Activated CD4-positive, alpha-beta T cell treated with anti-CD3 and anti-CD28 coated beads, Interleukin-2, amount 10 ng/mL, durations not matched to agents 7 days and 5 days (primary cell): ENCODE measurements around the gene MPPE1. TPM values are rescaled to one million over a fixed set of nuclear protein-coding genes. Genes with fewer than 3 reads are reported as not detected.
"Not testable (repeated sequence)": the region's sequence is repeated elsewhere in the genome, so short reads cannot be mapped to it uniquely, and the experiment has no call there.

Experiments
- CTCF ChIA-PET: fragments of 350-600 bp; sonication (Branson Sonifier 250); formaldehyde crosslinking; loops from one replicate; lab custom pipeline; 2021; ENCODE audit warnings: antibody characterized with exemption; lab: Charles Lee
- POLR2A ChIA-PET: fragments of 350-600 bp; sonication (Branson Sonifier 250); formaldehyde crosslinking; loops from one replicate; lab custom pipeline; 2021; ENCODE audit warnings: antibody characterized with exemption; lab: Charles Lee
- DNase-seq: peaks from one replicate; pipeline ENCODE4 v3.0.0-alpha.2; 2020
- H3K27ac Mint-ChIP-seq: one replicate; pipeline ENCODE4 v1.8.0; 2021; ENCODE audit warnings: mild to moderate bottlenecking, moderate library complexity, mixed read lengths
- H3K27me3 Mint-ChIP-seq: one replicate; pipeline ENCODE4 v1.8.0; 2021; ENCODE audit warnings: mixed read lengths
- H3K36me3 Mint-ChIP-seq: one replicate; pipeline ENCODE4 v1.8.0; 2021; ENCODE audit warnings: low read depth, mixed read lengths
- H3K4me1 Mint-ChIP-seq: one replicate; pipeline ENCODE4 v1.8.0; 2021; ENCODE audit warnings: mixed read lengths
- H3K4me3 Mint-ChIP-seq: one replicate; pipeline ENCODE4 v1.8.0; 2021; ENCODE audit warnings: mild to moderate bottlenecking, moderate library complexity, mixed read lengths
- H3K9me3 Mint-ChIP-seq: one replicate; pipeline ENCODE4 v1.8.0; 2021; ENCODE audit warnings: mixed read lengths
- total RNA-seq, 2 experiments: library from RNA; stranded (reverse); gene quantifications; one replicate each; pipeline ENCODE4 v1.2.3, GENCODE V29; 2021

MPPE1 gene
- total RNA-seq, 2 experiments from 2014 or later, result 60.7 to 64.0 TPM

- Mint-ChIP-seq H3K27ac (no peak overlapping the region), H3K9me3 (no peaks in the 10 kb centered on the region), H3K27me3 (no peaks in the 10 kb centered on the region), H3K4me1 (peaks cover 17% of the 10 kb centered on the region), H3K36me3 (no peaks in the 10 kb centered on the region), H3K4me3 (no peak overlapping the region)
- ChIA-PET POLR2A (no interaction called here), CTCF (no interaction called here)
- no peak for DNase-seq
Observed at GRCh38 chr18:11857177-11857887, 50.8 kb downstream of the MPPE1 start.

- CTCF ChIA-PET, H3K27ac Mint-ChIP-seq, H3K9me3 Mint-ChIP-seq, DNase-seq, POLR2A ChIA-PET, H3K27me3 Mint-ChIP-seq, H3K4me3 Mint-ChIP-seq, H3K36me3 Mint-ChIP-seq: not testable (repeated sequence)
- peaks cover 32% of the 10 kb centered on the region for H3K4me1 Mint-ChIP-seq
Observed at GRCh38 chr18:11854554-11854953, 53.6 kb downstream of the MPPE1 start.

- Mint-ChIP-seq H3K9me3 (no peaks in the 10 kb centered on the region), H3K36me3 (peaks cover 6% of the 10 kb centered on the region), H3K27ac (peak overlapping the region; percentile 100), H3K4me1 (peaks cover 32% of the 10 kb centered on the region), H3K27me3 (peaks cover 5% of the 10 kb centered on the region), H3K4me3 (peak overlapping the region; percentile 100)
- ChIA-PET CTCF (no interaction called here), POLR2A (no interaction called here)
- DNase-seq, result peak; percentile 65
Observed at GRCh38 chr18:11851806-11852337, 56.2 kb downstream of the MPPE1 start.

GRCh38 chr18:11851146-11851805, 56.8 kb downstream of the MPPE1 start, which contains the start of gene CHMP1B:
CHMP1B (plus strand) TSS chr18:11851413; CDS start chr18:11851512, 99 bp downstream.
- DNase-seq, result peak; percentile 97
- CTCF ChIA-PET, result no interaction called here
- peaks cover 6% of the 10 kb centered on the region for H3K36me3 Mint-ChIP-seq
- peaks cover 32% of the 10 kb centered on the region for H3K4me1 Mint-ChIP-seq
- H3K27ac Mint-ChIP-seq, result peak within 1 kb of the TSS; percentile 100
- H3K9me3 Mint-ChIP-seq, result no peaks in the 10 kb centered on the region
- peaks cover 5% of the 10 kb centered on the region for H3K27me3 Mint-ChIP-seq
- POLR2A ChIA-PET, result no interaction called here
- peak within 1 kb of the TSS; percentile 100 for H3K4me3 Mint-ChIP-seq

- no peak for DNase-seq
- H3K9me3 Mint-ChIP-seq, result no peaks in the 10 kb centered on the region
- H3K27me3 Mint-ChIP-seq, result peaks cover 5% of the 10 kb centered on the region
- H3K36me3 Mint-ChIP-seq, result peaks cover 6% of the 10 kb centered on the region
- H3K4me1 Mint-ChIP-seq, result peaks cover 32% of the 10 kb centered on the region
- POLR2A ChIA-PET, result no interaction called here
- H3K27ac Mint-ChIP-seq, result peak overlapping the region; percentile 100
- H3K4me3 Mint-ChIP-seq, result peak overlapping the region; percentile 100
- CTCF ChIA-PET, result no interaction called here
Observed at GRCh38 chr18:11850821-11851145, 57.3 kb downstream of the MPPE1 start.

- DNase-seq, result peak; percentile 50
- POLR2A ChIA-PET, result no interaction called here
- Mint-ChIP-seq H3K36me3 (peaks cover 6% of the 10 kb centered on the region), H3K27ac (peak overlapping the region; percentile 100), H3K27me3 (peaks cover 5% of the 10 kb centered on the region), H3K4me1 (peaks cover 30% of the 10 kb centered on the region), H3K4me3 (peak overlapping the region; percentile 100), H3K9me3 (no peaks in the 10 kb centered on the region)
- CTCF ChIA-PET, result interaction anchor here (1.0 kb wide), 1 partner anchor 9 kb away, joined by 3 read pairs; no protein-coding TSS in a partner anchor
Observed at GRCh38 chr18:11849841-11850634, 58.1 kb downstream of the MPPE1 start.

GRCh38 chr18:11849279-11849678, 58.8 kb downstream of the MPPE1 start:
- ChIA-PET CTCF (interaction anchor here (0.7 to 1.1 kb wide), 2 partner anchors 12 to 16 kb away, joined by 3 to 5 read pairs; no protein-coding TSS in a partner anchor), POLR2A (no interaction called here)
- H3K27me3 Mint-ChIP-seq, result peaks cover 5% of the 10 kb centered on the region
- no peak overlapping the region for H3K4me3 Mint-ChIP-seq
- H3K27ac Mint-ChIP-seq, result no peak overlapping the region
- peaks cover 6% of the 10 kb centered on the region for H3K36me3 Mint-ChIP-seq
- no peak for DNase-seq
- no peaks in the 10 kb centered on the region for H3K9me3 Mint-ChIP-seq
- H3K4me1 Mint-ChIP-seq, result peaks cover 28% of the 10 kb centered on the region

GRCh38 chr18:11847811-11848210, 60.3 kb downstream of the MPPE1 start:
- ChIA-PET POLR2A (no interaction called here), CTCF (interaction anchor here (0.6 to 1.2 kb wide), 2 partner anchors 14 to 18 kb away, joined by 3 read pairs; no protein-coding TSS in a partner anchor)
- no peak for DNase-seq
- Mint-ChIP-seq H3K9me3 (no peaks in the 10 kb centered on the region), H3K27ac (no peak overlapping the region), H3K4me3 (no peak overlapping the region), H3K27me3 (peaks cover 5% of the 10 kb centered on the region), H3K36me3 (peaks cover 6% of the 10 kb centered on the region), H3K4me1 (peaks cover 18% of the 10 kb centered on the region)

GRCh38 chr18:11845654-11846053, 62.5 kb downstream of the MPPE1 start:
- peaks cover 11% of the 10 kb centered on the region for H3K4me1 Mint-ChIP-seq
- DNase-seq, result no peak
- H3K9me3 Mint-ChIP-seq, result no peaks in the 10 kb centered on the region
- H3K4me3 Mint-ChIP-seq, result no peak overlapping the region
- ChIA-PET CTCF (interaction anchor here (0.5 to 0.7 kb wide), 2 partner anchors 18 to 55 kb away, joined by 3 read pairs; no protein-coding TSS in a partner anchor), POLR2A (no interaction called here)
- peaks cover 5% of the 10 kb centered on the region for H3K27me3 Mint-ChIP-seq
- no peaks in the 10 kb centered on the region for H3K36me3 Mint-ChIP-seq
- H3K27ac Mint-ChIP-seq, result no peak overlapping the region

- H3K4me1 Mint-ChIP-seq, result no peaks in the 10 kb centered on the region
- H3K36me3 Mint-ChIP-seq, result no peaks in the 10 kb centered on the region
- H3K27ac Mint-ChIP-seq, result no peak overlapping the region
- peaks cover 5% of the 10 kb centered on the region for H3K27me3 Mint-ChIP-seq
- H3K4me3 Mint-ChIP-seq, result no peak overlapping the region
- H3K9me3 Mint-ChIP-seq, result no peaks in the 10 kb centered on the region
- ChIA-PET CTCF (interaction anchor here (0.6 kb wide), 1 partner anchor 15 kb away, joined by 3 read pairs; no protein-coding TSS in a partner anchor), POLR2A (no interaction called here)
- DNase-seq, result no peak
Observed at GRCh38 chr18:11844436-11844835, 63.7 kb downstream of the MPPE1 start.

- no peaks in the 10 kb centered on the region for H3K4me1 Mint-ChIP-seq
- H3K27me3 Mint-ChIP-seq, result no peaks in the 10 kb centered on the region
- DNase-seq, result no peak
- H3K9me3 Mint-ChIP-seq, result no peaks in the 10 kb centered on the region
- POLR2A ChIA-PET, result no interaction called here
- H3K27ac Mint-ChIP-seq, result no peak overlapping the region
- CTCF ChIA-PET, result interaction anchor here (1.0 kb wide), 1 partner anchor 140 kb away, joined by 3 read pairs; no protein-coding TSS in a partner anchor
- H3K36me3 Mint-ChIP-seq, result no peaks in the 10 kb centered on the region
- no peak overlapping the region for H3K4me3 Mint-ChIP-seq
Observed at GRCh38 chr18:11842562-11842961, 65.6 kb downstream of the MPPE1 start.

GRCh38 chr18:11840493-11840892, 67.6 kb downstream of the MPPE1 start:
- H3K36me3 Mint-ChIP-seq, result no peaks in the 10 kb centered on the region
- no peaks in the 10 kb centered on the region for H3K4me1 Mint-ChIP-seq
- no peak for DNase-seq
- no peak overlapping the region for H3K27ac Mint-ChIP-seq
- no peak overlapping the region for H3K4me3 Mint-ChIP-seq
- no peaks in the 10 kb centered on the region for H3K9me3 Mint-ChIP-seq
- H3K27me3 Mint-ChIP-seq, result no peaks in the 10 kb centered on the region
- POLR2A ChIA-PET, result no interaction called here
- CTCF ChIA-PET, result interaction anchor here (0.5 to 1.6 kb wide), 4 partner anchors 10 to 160 kb away, joined by 3 read pairs; no protein-coding TSS in a partner anchor
